T47D (cell line): Measurements from ENCODE around the gene C2orf76.

Source experiments
- DNase-seq, 2 experiments: peaks; one replicate each; pipeline versions ENCODE4 v3.0.0 to v3.0.0-alpha.2; 2011 to 2012; ENCODE audit warnings: low read depth in 1 of 2, low spot score in 1 of 2
- JUND ChIP-seq: IDR thresholded peaks from 2 replicates; pipeline ENCODE4 v1.6.1; 2012; ENCODE audit warnings: low read depth
- in situ Hi-C: cut with HindIII; loops from 2 replicates; pipeline ENCODE4 v1.10.0; 2016; ENCODE audit warnings: low sequenced_read_pairs, low pct_unique_long_range_greater_than_20kb

C2orf76 gene

GRCh38 chr2:119259296-119259860 is 107.3 kb downstream of the C2orf76 start:
- in situ Hi-C loops, result no loop called here
- TF ChIP-seq JUND, result no peak

GRCh38 chr2:119257198-119257597 is 109.4 kb downstream of the C2orf76 start:
- in situ Hi-C loops, result no loop called here
- DNase-seq, result no peak
- no peak for TF ChIP-seq JUND

More at GRCh38 chr2:119259296-119259860, 107.3 kb downstream of the C2orf76 start:
- no peak for DNase-seq

- no peak for TF ChIP-seq JUND
- DNase-seq, result no peak
- in situ Hi-C loops, result no loop called here
Observed at GRCh38 chr2:119256582-119256921, 110.1 kb downstream of the C2orf76 start.

- no peak for TF ChIP-seq JUND
- in situ Hi-C loops, result no loop called here
- no peak for DNase-seq
Observed at GRCh38 chr2:119255760-119256581, 110.7 kb downstream of the C2orf76 start.

- DNase-seq, result no peak
- in situ Hi-C loops, result no loop called here
- no peak for TF ChIP-seq JUND
Observed at GRCh38 chr2:119254601-119255080, 112.0 kb downstream of the C2orf76 start.

GRCh38 chr2:119253760-119254600 is 112.7 kb downstream of the C2orf76 start:
- no peak for TF ChIP-seq JUND
- in situ Hi-C loops, result no loop called here
- DNase-seq, result no peak

GRCh38 chr2:119253114-119253702 is 113.4 kb downstream of the C2orf76 start:
- no peak for TF ChIP-seq JUND
- DNase-seq, result no peak
- in situ Hi-C loops, result no loop called here
